Mesendoderm (in vitro differentiated cells): Measurements from ENCODE around the gene MORN5.

Source experiments
- DNase-seq: peaks from one replicate; pipeline ENCODE4 v3.0.0; 2013
- H2AK5ac ChIP-seq: 2 replicates; pipeline ENCODE4 v1.6.1; 2013; ENCODE audit warnings: low read length, inconsistent platforms
- H2BK120ac ChIP-seq: 2 replicates; pipeline ENCODE4 v1.6.1; 2013; ENCODE audit warnings: low read depth, mild to moderate bottlenecking, low read length, moderate library complexity, mixed read lengths
- H2BK15ac ChIP-seq: replicated peaks from 2 replicates; pipeline ENCODE4 v1.6.1; 2013; ENCODE audit warnings: low read depth, mild to moderate bottlenecking, moderate library complexity
- H2BK5ac ChIP-seq: 2 replicates; pipeline ENCODE4 v1.6.1; 2013; ENCODE audit warnings: low read length, inconsistent platforms
- H3K18ac ChIP-seq: 2 replicates; pipeline ENCODE4 v1.6.1; 2013; ENCODE audit warnings: mild to moderate bottlenecking, low read length, mixed read lengths
- H3K23ac ChIP-seq: one replicate; pipeline ENCODE4 v1.6.1; 2013; ENCODE audit warnings: low read length
- H3K27ac ChIP-seq: 2 replicates; pipeline ENCODE4 v1.5.1; 2013; ENCODE audit warnings: low read depth, mild to moderate bottlenecking, inconsistent platforms, low read length, moderate library complexity
- H3K27me3 ChIP-seq: 2 replicates; pipeline ENCODE4 v1.6.1; 2013; ENCODE audit warnings: low read length, control low read depth, mild to moderate bottlenecking, inconsistent platforms; ENCODE audit not compliant: insufficient read depth, poor library complexity
- H3K36me3 ChIP-seq: 2 replicates; pipeline ENCODE4 v1.6.1; 2013; ENCODE audit warnings: low read length, inconsistent platforms; ENCODE audit not compliant: control insufficient read depth, insufficient read depth
- H3K4ac ChIP-seq: one replicate; pipeline ENCODE4 v1.6.1; 2013; ENCODE audit warnings: low read depth, mild to moderate bottlenecking, low read length, moderate library complexity
- H3K4me1 ChIP-seq: 2 replicates; pipeline ENCODE4 v1.6.1; 2013; ENCODE audit warnings: low read depth, low read length, inconsistent platforms; ENCODE audit not compliant: control insufficient read depth
- H3K4me2 ChIP-seq: 2 replicates; pipeline ENCODE4 v1.6.1; 2013; ENCODE audit warnings: low read length
- H3K4me3 ChIP-seq: 2 replicates; pipeline ENCODE4 v1.5.1; 2013; ENCODE audit warnings: mild to moderate bottlenecking, low read length
- H3K56ac ChIP-seq: one replicate; pipeline ENCODE4 v1.6.1; 2013; ENCODE audit warnings: low read length
- H3K79me1 ChIP-seq: 2 replicates; pipeline ENCODE4 v1.6.1; 2013; ENCODE audit warnings: low read length, inconsistent platforms
- H3K79me2 ChIP-seq: 2 replicates; pipeline ENCODE4 v1.6.1; 2013; ENCODE audit warnings: mild to moderate bottlenecking, low read length; ENCODE audit not compliant: control insufficient read depth, insufficient read depth
- H3K9ac ChIP-seq: 2 replicates; pipeline ENCODE4 v1.6.1; 2013; ENCODE audit warnings: low read length, inconsistent platforms
- H4K5ac ChIP-seq: one replicate; pipeline ENCODE4 v1.6.1; 2013; ENCODE audit warnings: low read length
- H4K8ac ChIP-seq: one replicate; pipeline ENCODE4 v1.6.1; 2013; ENCODE audit warnings: low read depth, mild to moderate bottlenecking, control low read depth, low read length, moderate library complexity
- WGBS: extraction: QIAGEN DNeasy Blood & Tissue Kit; methylation state at CpG from one replicate; pipeline ENCODE4 v1.1.7; 2013; ENCODE audit warnings: low lambda C conversion rate, missing lambda C conversion rate; ENCODE audit not compliant: insufficient coverage; ENCODE audit errors: extremely low coverage; 5-methylcytosine and 5-hydroxymethylcytosine counted together

The MORN5 gene

DNA sequence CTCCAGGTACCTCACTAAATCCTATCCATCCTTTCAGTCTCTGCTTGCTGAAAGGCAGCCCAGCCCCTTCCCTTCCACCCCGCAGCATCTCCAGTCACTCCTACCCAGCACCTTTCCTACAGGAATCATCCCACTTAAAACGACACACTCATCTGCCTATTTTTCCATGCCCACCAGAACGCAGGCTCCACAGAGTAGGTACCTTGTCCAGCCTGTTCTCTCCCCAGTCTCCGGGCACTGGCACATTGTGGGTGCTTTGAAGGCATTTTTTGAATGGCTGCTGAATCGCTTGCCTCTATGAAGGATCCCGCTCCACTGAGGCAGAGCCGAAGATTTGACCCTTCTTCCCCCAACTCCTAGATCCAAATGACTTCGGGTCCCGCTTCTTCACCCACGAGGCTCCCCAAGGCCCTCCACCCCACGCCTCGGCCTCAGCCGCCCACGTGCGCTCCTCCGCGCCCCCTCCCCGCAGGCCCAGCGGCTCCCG, 53.4 kb downstream of the MORN5 start:
- Histone ChIP-seq H2AK5ac (no peak overlapping the region), H3K79me2 (no peaks in the 10 kb centered on the region), H3K9ac (no peak overlapping the region), H3K4me2 (no peak overlapping the region), H4K5ac (no peak overlapping the region), H3K79me1 (no peaks in the 10 kb centered on the region), H3K4ac (no peak overlapping the region), H3K4me1 (no peaks in the 10 kb centered on the region), H4K8ac (no peak overlapping the region), H3K36me3 (no peaks in the 10 kb centered on the region), H3K23ac (peak overlapping the region; percentile 18), H2BK5ac (no peak overlapping the region), H2BK15ac (no peak overlapping the region), H3K56ac (no peak overlapping the region), H2BK120ac (no peak overlapping the region), H3K4me3 (no peak overlapping the region), H3K27ac (no peak overlapping the region), H3K18ac (no peak overlapping the region), H3K27me3 (peaks cover 49% of the 10 kb centered on the region)
- no peak for DNase-seq
- WGBS = no CpG with 5 or more reads among the region's 20 CpGs

DNA sequence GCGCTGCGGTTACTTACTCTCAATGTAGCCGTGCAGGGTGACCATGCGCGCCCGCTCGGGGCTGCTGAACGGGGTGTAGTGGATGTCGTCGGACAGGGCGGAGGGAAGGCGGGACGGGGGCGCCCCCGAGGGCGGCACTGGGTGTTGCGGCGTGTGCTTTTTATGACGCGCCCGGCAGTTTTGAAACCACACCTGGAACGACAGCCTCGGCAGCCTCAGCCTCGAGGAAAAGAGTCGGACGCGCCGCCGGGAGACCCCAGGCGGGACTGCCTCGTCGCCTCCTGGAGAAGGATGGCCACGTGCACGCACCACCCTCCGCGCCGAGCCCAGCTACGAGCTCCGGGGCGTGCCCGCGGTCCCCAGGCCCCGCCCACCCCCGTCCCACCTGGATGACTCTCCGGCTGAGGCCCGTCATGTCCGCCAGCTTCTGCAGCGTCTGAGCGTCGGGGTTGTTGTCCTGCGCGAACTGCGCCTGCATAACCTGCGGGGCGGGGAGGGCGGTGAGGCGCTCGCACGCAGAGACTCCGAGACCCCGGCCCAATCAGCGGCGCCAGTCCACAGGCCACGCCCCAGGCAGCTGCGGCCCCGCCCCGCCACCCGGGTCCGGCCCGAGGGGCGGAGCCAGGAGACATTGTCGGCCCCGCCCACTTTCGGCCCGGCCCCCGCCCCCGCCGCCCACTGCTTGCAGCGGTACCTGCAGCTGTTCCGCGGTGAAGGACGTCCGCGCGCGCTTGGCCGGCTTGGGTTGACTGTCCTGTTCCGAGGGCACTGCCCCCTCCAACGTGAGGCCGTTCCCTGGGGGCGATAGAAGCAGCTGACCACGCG, 54.1 kb downstream of the MORN5 start:
- Histone ChIP-seq H3K23ac (peak overlapping the region; percentile 18), H2BK15ac (no peak overlapping the region), H3K4me3 (no peak overlapping the region), H3K18ac (no peak overlapping the region), H3K79me2 (no peaks in the 10 kb centered on the region), H2BK120ac (no peak overlapping the region), H2AK5ac (no peak overlapping the region), H4K8ac (no peak overlapping the region), H3K27me3 (peaks cover 56% of the 10 kb centered on the region), H4K5ac (no peak overlapping the region), H3K9ac (no peak overlapping the region), H3K4me1 (no peaks in the 10 kb centered on the region), H3K36me3 (no peaks in the 10 kb centered on the region), H3K4ac (no peak overlapping the region), H3K79me1 (no peaks in the 10 kb centered on the region), H3K4me2 (peak overlapping the region; percentile 45), H3K56ac (peak overlapping the region; percentile 22), H2BK5ac (no peak overlapping the region), H3K27ac (no peak overlapping the region)
- DNase-seq = peak; percentile 92
- no CpG with 5 or more reads among the region's 93 CpGs for WGBS

DNA sequence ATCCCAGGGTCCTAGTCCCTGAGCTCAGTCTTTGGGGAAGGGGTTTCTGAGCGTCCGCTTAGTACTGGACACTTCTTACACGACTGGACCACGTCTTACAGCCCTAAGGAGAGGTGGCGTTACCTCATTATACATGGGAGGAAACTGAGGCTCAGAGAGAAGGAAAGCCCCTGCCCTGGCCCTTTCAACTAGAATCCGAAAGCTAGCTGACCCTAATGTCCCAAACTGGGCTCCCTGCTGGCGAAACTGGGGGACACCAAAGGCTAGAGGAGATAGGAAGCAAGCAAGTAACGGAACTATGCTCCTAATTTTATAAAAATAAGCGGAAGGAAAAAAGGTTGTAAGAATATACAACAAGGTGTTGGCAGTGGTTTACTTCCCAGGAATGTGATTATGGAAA, 54.8 kb downstream of the MORN5 start:
- H3K4ac ChIP-seq = no peak overlapping the region
- H3K27me3 ChIP-seq = peaks cover 63% of the 10 kb centered on the region
- H2BK15ac ChIP-seq = no peak overlapping the region
- no peak overlapping the region for H3K9ac ChIP-seq
- H3K56ac ChIP-seq = no peak overlapping the region
- peak overlapping the region; percentile 45 for H3K4me2 ChIP-seq
- no peak for DNase-seq
- H3K4me3 ChIP-seq = no peak overlapping the region
- no peak overlapping the region for H3K23ac ChIP-seq
- no peak overlapping the region for H2AK5ac ChIP-seq
- no CpG with 5 or more reads among the region's 9 CpGs for WGBS
- H3K27ac ChIP-seq = no peak overlapping the region
- no peak overlapping the region for H3K18ac ChIP-seq
- H2BK120ac ChIP-seq = no peak overlapping the region
- H2BK5ac ChIP-seq = no peak overlapping the region
- H3K36me3 ChIP-seq = no peaks in the 10 kb centered on the region
- H3K79me1 ChIP-seq = no peaks in the 10 kb centered on the region
- H3K79me2 ChIP-seq = no peaks in the 10 kb centered on the region
- H4K5ac ChIP-seq = no peak overlapping the region
- H4K8ac ChIP-seq = no peak overlapping the region
- no peaks in the 10 kb centered on the region for H3K4me1 ChIP-seq

DNA sequence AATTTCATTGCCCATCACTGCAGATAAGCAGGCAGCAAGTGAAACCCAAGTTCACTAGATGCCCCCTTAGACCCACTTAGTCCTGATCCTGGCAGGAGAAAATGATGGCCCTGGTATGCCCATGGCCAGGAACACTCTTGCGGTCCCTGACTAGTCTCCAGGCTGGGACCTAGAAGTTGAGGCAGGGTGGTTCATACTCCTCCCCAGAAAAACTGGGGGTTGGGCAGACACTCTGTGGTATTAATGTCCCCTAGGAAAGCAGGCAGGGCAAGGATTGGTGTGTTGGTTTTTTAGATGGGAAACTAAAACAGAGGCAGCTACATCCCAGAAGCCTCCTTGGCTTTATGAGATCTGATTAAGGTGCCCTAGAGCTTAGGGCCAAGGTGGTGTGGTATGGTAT, 56.0 kb downstream of the MORN5 start:
- H3K4me1 ChIP-seq = no peaks in the 10 kb centered on the region
- no peak overlapping the region for H4K8ac ChIP-seq
- no peak overlapping the region for H2BK5ac ChIP-seq
- no peak overlapping the region for H3K56ac ChIP-seq
- no peak overlapping the region for H3K9ac ChIP-seq
- H3K36me3 ChIP-seq = no peaks in the 10 kb centered on the region
- no peak overlapping the region for H4K5ac ChIP-seq
- no peak overlapping the region for H2BK120ac ChIP-seq
- no peak overlapping the region for H2BK15ac ChIP-seq
- H3K27ac ChIP-seq = no peak overlapping the region
- peaks cover 74% of the 10 kb centered on the region for H3K27me3 ChIP-seq
- H3K79me2 ChIP-seq = no peaks in the 10 kb centered on the region
- no CpG with 5 or more reads among the region's 1 CpG for WGBS
- no peak overlapping the region for H3K23ac ChIP-seq
- no peak overlapping the region for H3K4ac ChIP-seq
- DNase-seq = no peak
- no peak overlapping the region for H3K4me3 ChIP-seq
- no peak overlapping the region for H3K4me2 ChIP-seq
- H3K79me1 ChIP-seq = no peaks in the 10 kb centered on the region
- no peak overlapping the region for H3K18ac ChIP-seq
- H2AK5ac ChIP-seq = no peak overlapping the region

DNA sequence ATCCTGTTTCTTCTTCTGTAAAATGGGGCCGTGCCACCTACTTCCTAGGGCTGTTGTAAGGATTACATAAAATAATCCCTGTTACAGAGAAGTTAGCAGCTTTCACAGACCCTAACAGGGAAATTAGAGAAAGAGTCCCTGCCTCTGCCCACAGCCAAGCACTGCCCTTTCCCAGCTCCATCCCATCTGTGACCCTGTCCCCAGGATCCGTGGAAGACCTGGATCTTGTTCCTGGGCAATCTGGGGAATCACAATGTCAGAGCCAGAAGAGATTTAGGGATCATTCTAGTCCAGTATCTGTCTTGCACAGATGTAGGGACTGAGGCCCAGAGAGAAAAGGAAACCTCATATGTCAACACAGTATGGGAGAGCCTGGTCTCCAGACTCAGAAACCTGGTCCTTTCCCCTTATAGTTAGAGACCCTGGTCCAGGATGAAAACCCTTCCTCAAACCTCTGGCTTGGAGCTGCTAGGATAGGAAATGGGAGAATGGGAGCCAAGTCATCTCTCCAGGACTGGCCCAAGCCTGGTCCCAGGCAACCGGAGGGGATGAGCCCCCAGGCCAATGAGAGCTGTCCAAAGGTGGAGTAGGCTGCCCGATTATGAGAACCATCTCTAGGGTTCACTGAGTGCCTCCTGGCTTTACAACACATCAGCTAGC, 56.6 kb downstream of the MORN5 start:
- Histone ChIP-seq H4K5ac (no peak overlapping the region), H3K4me2 (no peak overlapping the region), H2AK5ac (no peak overlapping the region), H2BK15ac (no peak overlapping the region), H3K23ac (no peak overlapping the region), H3K4ac (no peak overlapping the region), H3K79me2 (no peaks in the 10 kb centered on the region), H3K56ac (no peak overlapping the region), H3K4me3 (no peak overlapping the region), H2BK5ac (no peak overlapping the region), H3K79me1 (no peaks in the 10 kb centered on the region), H3K9ac (no peak overlapping the region), H3K18ac (no peak overlapping the region), H3K27ac (no peak overlapping the region), H3K36me3 (no peaks in the 10 kb centered on the region), H2BK120ac (no peak overlapping the region), H3K4me1 (no peaks in the 10 kb centered on the region), H3K27me3 (peaks cover 80% of the 10 kb centered on the region), H4K8ac (no peak overlapping the region)
- peak; percentile 42 for DNase-seq
- WGBS = no CpG with 5 or more reads among the region's 4 CpGs
